HCT116 (cell line): ENCODE data around the gene KCTD19. TPM values are rescaled to one million over a fixed set of nuclear protein-coding genes. Genes with fewer than 3 reads are reported as not detected.

ENCODE experiments used
- CBX3 ChIP-seq: IDR thresholded peaks from 2 replicates; pipeline ENCODE4 v1.6.1; 2012; ENCODE audit warnings: low read depth
- CEBPB ChIP-seq: IDR thresholded peaks from 2 replicates; pipeline ENCODE4 v1.6.1; 2012; ENCODE audit warnings: low read depth
- EGR1 ChIP-seq: IDR thresholded peaks from 2 replicates; pipeline ENCODE4 v1.6.1; 2012; ENCODE audit warnings: low read depth
- ELF1 ChIP-seq: IDR thresholded peaks from 2 replicates; pipeline ENCODE4 v1.6.1; 2012; ENCODE audit warnings: low read depth, borderline replicate concordance
- FOSL1 ChIP-seq: IDR thresholded peaks from 2 replicates; pipeline ENCODE4 v1.6.1; 2012; ENCODE audit warnings: low read depth
- JUND ChIP-seq: IDR thresholded peaks from 2 replicates; pipeline ENCODE4 v1.6.1; 2012
- POLR2A ChIP-seq: IDR thresholded peaks from 2 replicates; pipeline ENCODE4 v1.7.0; 2011; ENCODE audit warnings: borderline replicate concordance; ENCODE audit not compliant: insufficient read depth, insufficient read length; ENCODE audit errors: extremely low read depth
- POLR2AphosphoS5 ChIP-seq: IDR thresholded peaks from 2 replicates; pipeline ENCODE4 v1.6.1; 2011; ENCODE audit warnings: mild to moderate bottlenecking, low read depth, low read length, moderate library complexity
- REST ChIP-seq: IDR thresholded peaks from 2 replicates; pipeline ENCODE4 v1.6.1; 2012; ENCODE audit warnings: low read depth
- SIN3A ChIP-seq: IDR thresholded peaks from 2 replicates; pipeline ENCODE4 v1.6.1; 2012; ENCODE audit warnings: low read depth
- SP1 ChIP-seq: IDR thresholded peaks from 2 replicates; pipeline ENCODE4 v1.6.1; 2012; ENCODE audit warnings: low read depth
- ZBTB33 ChIP-seq: IDR thresholded peaks from 2 replicates; pipeline ENCODE4 v1.6.1; 2011; ENCODE audit warnings: mild to moderate bottlenecking, low read length, moderate library complexity; ENCODE audit not compliant: insufficient replicate concordance; ENCODE audit errors: extremely low read depth
- ZFX ChIP-seq: fragments of 450-650 bp; IDR thresholded peaks from 2 replicates; pipeline ENCODE4 v1.6.1; 2017
- total RNA-seq: library from RNA; stranded (reverse); gene quantifications from one replicate; pipeline ENCODE4 v1.2.1, GENCODE V29; 2021; ENCODE audit not compliant: unreplicated experiment
- TF ChIP-seq, protein P1 (sequence below): IDR thresholded peaks from 2 replicates; pipeline ENCODE4 v1.6.1; 2012
- TF ChIP-seq, protein P2 (sequence below): IDR thresholded peaks from 2 replicates; pipeline ENCODE4 v1.6.1; 2012

The KCTD19 gene
- total RNA-seq, 1 experiment from 2014 or later, result not detected

DNA sequence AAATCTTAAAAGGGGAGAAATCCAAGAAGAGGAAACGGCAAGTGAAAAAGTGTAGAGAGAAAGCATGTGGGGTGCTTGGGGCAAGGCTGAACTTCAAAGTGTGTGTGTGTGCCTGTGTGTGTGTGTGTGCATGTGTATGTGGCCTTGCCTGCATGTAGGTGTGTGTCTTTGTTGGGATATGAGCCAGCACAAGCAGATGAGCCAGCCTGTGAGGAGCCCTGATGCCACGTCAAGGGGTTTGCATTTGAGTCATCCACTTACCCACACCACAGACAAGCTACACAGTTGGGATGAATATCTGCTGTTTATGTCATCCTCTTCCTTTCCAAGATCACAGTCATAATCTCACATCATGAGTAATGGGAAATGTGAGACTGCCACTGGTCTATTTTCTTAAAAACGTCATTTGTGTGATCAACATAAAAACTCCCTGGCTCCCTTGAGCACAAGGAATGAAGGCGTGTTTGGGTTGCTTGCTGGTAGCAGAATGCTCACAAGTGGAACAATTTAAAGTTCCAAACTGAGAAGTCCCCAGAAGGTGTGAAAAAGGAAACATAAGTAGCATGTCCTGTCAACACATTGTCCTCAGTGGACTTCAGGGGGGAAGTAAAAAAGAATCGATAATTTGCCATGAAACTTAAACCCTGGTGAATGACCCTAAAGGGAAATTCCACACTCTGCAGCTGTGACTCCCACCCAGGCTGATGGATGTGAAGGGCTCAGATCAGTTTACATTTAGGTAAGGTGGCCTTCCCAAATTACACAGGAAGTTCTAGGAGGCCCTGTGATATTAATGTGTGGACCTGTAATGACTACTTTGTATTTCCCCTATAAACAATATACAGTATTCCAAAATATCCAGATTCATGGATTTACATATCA lies 14.7 kb downstream of the KCTD19 start (continued):
- TF ChIP-seq REST (no peak), SP1 (peak; percentile 53; the same call in 1 of the 2 replicates), SIN3A (no peak), JUND (peak; percentile 68; the same call in 1 of the 2 replicates), CBX3 (no peak), ELF1 (no peak), CEBPB (no peak), EGR1 (no peak), POLR2AphosphoS5 (peak; percentile 40; the same call in 1 of the 2 replicates), POLR2A (no peak), ZFX (no peak), FOSL1 (peak; percentile 66), ZBTB33 (no peak)
- TF ChIP-seq, protein P1, sequence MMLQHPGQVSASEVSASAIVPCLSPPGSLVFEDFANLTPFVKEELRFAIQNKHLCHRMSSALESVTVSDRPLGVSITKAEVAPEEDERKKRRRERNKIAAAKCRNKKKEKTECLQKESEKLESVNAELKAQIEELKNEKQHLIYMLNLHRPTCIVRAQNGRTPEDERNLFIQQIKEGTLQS, result no peak; the same call in 1 of the 2 replicates
- TF ChIP-seq, protein P2, sequence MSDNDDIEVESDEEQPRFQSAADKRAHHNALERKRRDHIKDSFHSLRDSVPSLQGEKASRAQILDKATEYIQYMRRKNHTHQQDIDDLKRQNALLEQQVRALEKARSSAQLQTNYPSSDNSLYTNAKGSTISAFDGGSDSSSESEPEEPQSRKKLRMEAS, result peak; percentile 28; the same call in 1 of the 2 replicates
